Activated T-helper 17 cell treated with anti-CD3 and anti-CD28 coated beads, Interleukin-2, amount 50 U/mL, for 72 hours (primary cell): ENCODE results near the gene HOXB5. TPM values are rescaled to one million over a fixed set of nuclear protein-coding genes. Genes with fewer than 3 reads are reported as not detected.
A peak's percentile ranks its signal among the peaks of the same experiment; 100 is the strongest.

ENCODE experiments used
- ATAC-seq: fragments of 150-1000 bp; cut with Tn5 transposase; replicated peaks from 2 replicates; pipeline ENCODE4 v1.10.0; 2021; ENCODE audit warnings: mild to moderate bottlenecking, moderate library complexity
- H3K27ac Mint-ChIP-seq: one replicate; pipeline ENCODE4 v1.8.0; 2022; ENCODE audit warnings: mixed read lengths
- H3K27me3 Mint-ChIP-seq: one replicate; pipeline ENCODE4 v1.8.0; 2022; ENCODE audit warnings: mixed read lengths
- H3K36me3 Mint-ChIP-seq: one replicate; pipeline ENCODE4 v1.8.0; 2022; ENCODE audit warnings: low read depth, mild to moderate bottlenecking, mixed read lengths
- H3K4me1 Mint-ChIP-seq: one replicate; pipeline ENCODE4 v1.8.0; 2022; ENCODE audit warnings: mixed read lengths
- H3K4me3 Mint-ChIP-seq: one replicate; pipeline ENCODE4 v1.8.0; 2022; ENCODE audit warnings: mild to moderate bottlenecking, mixed read lengths
- H3K9me3 Mint-ChIP-seq: one replicate; pipeline ENCODE4 v1.8.0; 2022; ENCODE audit warnings: mixed read lengths
- total RNA-seq, 2 donors: library from RNA; stranded (reverse); gene quantifications; one replicate each; pipeline ENCODE4 v1.2.3, GENCODE V29; 2022

HOXB5 gene
- total RNA-seq, 2 donors from 2014 or later, result not detected

DNA sequence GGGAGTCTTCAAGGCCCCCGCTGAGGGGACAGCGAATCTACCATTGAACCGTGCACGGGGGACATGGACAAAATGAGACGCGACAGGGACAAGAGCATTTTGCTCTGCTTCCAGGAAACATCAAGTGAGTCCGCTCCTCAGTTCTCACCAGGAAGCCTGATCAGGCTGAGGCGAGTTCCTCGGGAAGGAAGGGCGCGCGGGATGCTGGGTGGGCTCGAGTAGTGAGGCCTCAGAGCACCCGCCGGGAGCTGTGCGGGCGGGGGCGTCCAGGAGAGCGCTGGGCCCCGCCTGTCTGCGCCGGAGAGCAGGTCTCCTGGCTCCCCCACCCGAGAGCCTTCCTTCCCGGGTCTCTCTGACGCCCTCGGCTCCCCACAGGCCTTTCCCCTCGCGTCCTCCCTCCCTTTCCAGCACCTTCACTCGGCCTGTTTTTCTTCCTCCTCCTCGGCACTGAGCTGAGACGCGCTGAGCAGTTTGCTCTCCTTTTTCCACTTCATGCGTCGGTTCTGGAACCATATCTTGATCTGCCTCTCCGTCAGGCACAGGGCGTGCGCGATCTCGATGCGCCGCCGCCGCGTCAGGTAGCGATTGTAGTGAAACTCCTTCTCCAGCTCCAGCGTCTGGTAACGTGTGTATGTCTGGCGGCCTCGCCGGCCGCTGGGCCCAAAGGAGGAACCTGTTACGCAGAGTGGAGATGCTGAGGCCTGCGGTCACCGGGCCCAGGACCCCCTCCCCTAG is 2.6 kb upstream of the HOXB5 start:
- Mint-ChIP-seq H3K9me3 (no peaks in the 10 kb centered on the region), H3K27me3 (peaks cover 73% of the 10 kb centered on the region), H3K4me3 (peak overlapping the region; percentile 67), H3K27ac (no peak overlapping the region), H3K4me1 (peaks cover 16% of the 10 kb centered on the region), H3K36me3 (no peaks in the 10 kb centered on the region)
- ATAC-seq, result peak; percentile 32

DNA sequence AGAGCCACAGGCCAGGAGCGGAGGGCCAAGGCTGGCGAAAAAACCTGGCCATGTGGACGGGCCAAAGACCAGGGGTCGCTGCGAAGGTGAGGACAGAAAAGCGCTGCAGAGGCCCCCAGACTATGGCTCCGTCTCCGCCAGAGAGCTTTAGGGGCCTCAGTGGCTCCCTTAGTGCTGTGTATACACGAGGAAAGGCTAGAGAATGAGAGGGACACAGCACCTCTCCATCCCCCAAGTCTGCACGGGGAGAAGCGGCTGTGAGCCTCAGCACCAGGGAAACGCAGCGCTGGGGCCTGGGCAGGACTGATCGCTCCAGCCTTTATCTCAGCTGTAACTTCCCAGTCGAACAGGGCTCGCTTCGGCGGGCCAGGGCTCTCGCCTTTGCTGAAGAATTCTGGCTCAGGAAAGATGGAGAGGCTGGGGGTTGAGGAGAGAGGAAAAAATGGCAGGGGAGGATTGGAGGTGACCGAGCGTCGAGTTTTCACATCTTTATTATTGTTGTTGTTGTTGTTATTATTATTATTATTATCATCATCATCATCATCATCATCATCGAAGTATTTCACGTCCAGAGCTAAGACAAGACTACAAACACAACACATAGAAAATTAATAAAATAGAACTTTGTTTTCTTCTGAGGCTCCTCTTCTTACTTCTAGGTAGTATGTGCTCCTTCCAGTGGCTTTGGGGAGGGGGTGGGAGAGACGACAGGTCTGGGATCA is 1.9 kb upstream of the HOXB5 start:
- peaks cover 16% of the 10 kb centered on the region for H3K4me1 Mint-ChIP-seq

DNA sequence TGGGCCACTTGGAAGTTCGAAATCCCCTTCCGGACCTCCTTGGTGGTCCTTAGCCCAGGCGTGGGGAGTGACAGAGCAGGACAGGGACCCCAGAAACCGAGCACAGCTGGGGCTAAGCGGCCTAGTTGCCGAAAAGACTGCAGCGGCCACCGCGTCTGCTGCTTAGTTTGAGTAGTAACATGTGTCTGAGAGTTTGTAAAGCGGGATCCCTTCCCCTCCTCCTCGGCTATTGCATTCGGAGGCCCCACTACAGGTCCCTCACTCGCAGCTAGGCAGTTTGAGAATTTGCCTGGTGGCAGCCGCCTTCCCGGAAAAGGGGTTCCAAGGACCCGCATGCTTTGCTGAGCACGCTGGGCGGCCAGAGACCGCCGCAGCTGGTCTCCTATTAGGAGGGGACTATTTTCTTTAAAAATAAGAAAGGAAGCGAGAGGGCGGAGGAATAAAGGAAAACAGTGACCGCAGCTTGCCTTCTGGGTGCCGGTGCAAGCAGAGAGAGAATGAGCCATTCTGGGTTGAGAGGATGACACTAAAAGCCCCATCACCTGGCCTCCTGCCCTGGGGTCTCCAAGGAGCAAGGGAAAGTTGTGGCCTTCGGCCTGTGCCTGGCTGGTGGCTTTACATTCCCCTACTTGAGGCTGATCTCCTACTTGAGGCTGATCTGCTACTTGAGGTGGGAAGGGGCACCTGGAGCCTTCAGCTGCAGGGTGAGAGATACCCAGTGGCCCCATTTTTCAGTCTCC is 1.1 kb upstream of the HOXB5 start:
- no peaks in the 10 kb centered on the region for H3K9me3 Mint-ChIP-seq
- peaks cover 16% of the 10 kb centered on the region for H3K4me1 Mint-ChIP-seq
- H3K4me3 Mint-ChIP-seq, result peak overlapping the region; percentile 67
- no peaks in the 10 kb centered on the region for H3K36me3 Mint-ChIP-seq
- H3K27ac Mint-ChIP-seq, result no peak overlapping the region
- H3K27me3 Mint-ChIP-seq, result peaks cover 71% of the 10 kb centered on the region
- ATAC-seq, result no peak

More for the DNA sequence above, 1.9 kb upstream of the HOXB5 start:
- Mint-ChIP-seq H3K36me3 (no peaks in the 10 kb centered on the region), H3K27ac (no peak overlapping the region), H3K27me3 (peaks cover 71% of the 10 kb centered on the region), H3K4me3 (peak overlapping the region; percentile 67), H3K9me3 (no peaks in the 10 kb centered on the region)
- no peak for ATAC-seq

- Mint-ChIP-seq H3K4me1 (peaks cover 16% of the 10 kb centered on the region), H3K9me3 (no peaks in the 10 kb centered on the region), H3K4me3 (peak overlapping the region; percentile 82), H3K27me3 (peaks cover 70% of the 10 kb centered on the region), H3K36me3 (no peaks in the 10 kb centered on the region), H3K27ac (no peak overlapping the region)
- peak; percentile 67 for ATAC-seq
Measured at GRCh38 chr17:48593840-48594537, 410 bp upstream of the HOXB5 start.

DNA sequence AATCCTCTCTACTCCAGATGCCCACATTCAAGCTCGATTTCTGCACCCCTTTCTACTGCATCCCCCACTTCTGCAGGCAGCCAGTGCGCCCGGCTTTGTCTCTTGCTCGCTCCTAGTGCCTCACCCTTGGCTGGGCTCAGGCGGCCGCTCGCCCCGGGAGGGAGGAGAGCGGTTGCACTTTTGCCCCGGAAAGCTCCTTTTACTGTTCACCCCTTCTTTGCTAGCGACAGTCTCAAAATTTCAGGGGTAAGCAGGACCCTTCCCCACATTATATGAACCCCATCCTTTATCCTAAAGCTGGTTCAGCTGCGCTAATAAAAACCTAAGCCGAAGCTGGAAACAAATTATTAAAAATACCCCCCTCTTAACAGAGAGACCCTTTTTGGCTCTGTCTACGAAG is 1.0 kb downstream of the HOXB5 start:
- Mint-ChIP-seq H3K27ac (no peak overlapping the region), H3K4me3 (peak overlapping the region; percentile 82), H3K36me3 (no peaks in the 10 kb centered on the region), H3K27me3 (peaks cover 69% of the 10 kb centered on the region), H3K9me3 (no peaks in the 10 kb centered on the region), H3K4me1 (peaks cover 11% of the 10 kb centered on the region)
- peak; percentile 46 for ATAC-seq

- H3K27me3 Mint-ChIP-seq, result peaks cover 69% of the 10 kb centered on the region
- no peak overlapping the region for H3K27ac Mint-ChIP-seq
- ATAC-seq, result no peak
- H3K4me1 Mint-ChIP-seq, result peaks cover 11% of the 10 kb centered on the region
- peak overlapping the region; percentile 82 for H3K4me3 Mint-ChIP-seq
- H3K9me3 Mint-ChIP-seq, result no peaks in the 10 kb centered on the region
- H3K36me3 Mint-ChIP-seq, result no peaks in the 10 kb centered on the region
Measured at GRCh38 chr17:48592057-48592514, 1.5 kb downstream of the HOXB5 start.

DNA sequence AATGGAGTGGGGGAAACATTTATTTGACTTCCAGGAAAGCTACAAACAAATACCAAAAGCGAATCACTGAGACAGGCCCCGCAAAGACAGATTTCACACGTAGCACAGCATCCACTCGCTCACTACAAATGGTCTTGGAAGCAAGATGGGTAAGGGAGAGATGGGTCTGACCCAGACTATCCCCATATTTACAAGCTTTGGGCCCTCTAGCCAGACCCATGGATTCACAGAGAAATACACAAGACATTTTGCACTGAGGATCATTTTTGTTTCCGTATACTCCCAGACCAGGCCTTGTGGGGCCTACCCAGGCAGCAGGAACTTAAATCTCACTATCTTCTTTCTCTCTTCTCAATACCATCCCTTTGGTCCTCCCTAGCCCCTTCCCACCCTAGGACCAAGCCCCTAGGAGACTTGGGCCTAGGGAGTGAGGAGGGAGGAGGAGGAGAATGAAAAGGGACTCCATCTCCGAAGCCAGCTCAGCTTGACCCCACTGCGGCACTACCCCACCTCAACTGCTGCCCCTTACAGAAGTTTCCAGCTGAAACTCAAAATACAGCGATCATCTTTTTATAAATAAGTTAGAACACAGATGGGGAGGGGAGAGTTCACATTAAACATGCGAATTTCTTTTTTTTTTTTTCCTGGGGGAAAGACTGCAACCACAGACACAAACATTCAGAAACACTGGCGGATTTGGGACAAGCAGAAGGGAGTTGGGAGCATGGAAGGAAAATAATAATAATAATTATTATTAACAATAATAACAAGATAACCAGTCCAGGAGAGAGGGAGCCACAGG is 2.1 kb downstream of the HOXB5 start:
- no peaks in the 10 kb centered on the region for H3K36me3 Mint-ChIP-seq
- no peak overlapping the region for H3K4me3 Mint-ChIP-seq
- peaks cover 67% of the 10 kb centered on the region for H3K27me3 Mint-ChIP-seq
- peaks cover 11% of the 10 kb centered on the region for H3K4me1 Mint-ChIP-seq
- ATAC-seq, result no peak
- no peak overlapping the region for H3K27ac Mint-ChIP-seq
- no peaks in the 10 kb centered on the region for H3K9me3 Mint-ChIP-seq

- no peak for ATAC-seq
- H3K4me3 Mint-ChIP-seq, result no peak overlapping the region
- H3K36me3 Mint-ChIP-seq, result no peaks in the 10 kb centered on the region
- peaks cover 14% of the 10 kb centered on the region for H3K4me1 Mint-ChIP-seq
- H3K9me3 Mint-ChIP-seq, result no peaks in the 10 kb centered on the region
- peaks cover 69% of the 10 kb centered on the region for H3K27me3 Mint-ChIP-seq
- no peak overlapping the region for H3K27ac Mint-ChIP-seq
Measured at GRCh38 chr17:48590607-48591161, 2.9 kb downstream of the HOXB5 start.

- Mint-ChIP-seq H3K27ac (no peak within 1 kb of the TSS), H3K27me3 (peaks cover 66% of the 10 kb centered on the region), H3K4me1 (peaks cover 19% of the 10 kb centered on the region), H3K36me3 (no peaks in the 10 kb centered on the region), H3K9me3 (no peaks in the 10 kb centered on the region), H3K4me3 (no peak within 1 kb of the TSS)
- ATAC-seq, result no peak
Measured at GRCh38 chr17:48589831-48590606, 3.6 kb downstream of the HOXB5 start, which contains the start of gene HOXB3. HOXB3 (minus strand) TSS chr17:48590241; CDS start chr17:48552474, 37,767 bp downstream.

DNA sequence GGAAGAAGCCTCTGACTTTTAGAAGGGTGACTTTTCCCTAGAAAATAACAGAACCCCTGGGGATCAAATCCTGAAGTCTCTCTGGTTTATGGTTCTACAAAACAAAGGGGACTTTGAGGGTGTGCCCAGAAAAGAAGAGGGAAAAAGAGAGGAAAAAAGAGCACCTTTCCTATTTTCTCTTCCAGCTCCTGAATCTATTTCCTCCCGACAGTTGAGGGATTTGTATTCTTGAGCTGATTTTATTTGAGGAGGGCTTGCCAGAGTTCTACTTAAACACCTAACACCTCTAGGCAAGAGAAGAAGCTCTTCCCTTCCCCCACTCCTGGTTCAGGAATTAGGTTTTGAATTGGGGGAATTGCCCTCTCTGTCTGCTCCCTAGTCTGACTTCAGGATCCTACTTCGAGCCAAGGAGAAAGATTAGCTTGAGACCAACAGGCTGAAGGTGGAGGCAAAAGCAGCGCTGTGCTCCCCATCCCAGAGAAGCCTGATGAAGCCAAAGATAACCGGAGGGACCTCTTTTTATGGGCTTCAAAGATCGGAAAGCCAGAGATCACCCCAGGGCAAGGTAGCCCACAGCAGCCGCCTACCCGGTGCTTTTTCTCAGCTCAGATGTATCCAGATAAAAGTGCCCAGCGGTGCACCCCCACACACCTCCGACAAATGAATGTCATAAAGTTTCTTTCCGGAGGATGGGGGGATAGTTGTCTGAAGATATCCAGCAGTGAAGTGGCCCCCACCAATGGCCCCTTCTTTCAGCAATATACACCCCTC is 4.3 kb downstream of the HOXB5 start:
- peaks cover 22% of the 10 kb centered on the region for H3K4me1 Mint-ChIP-seq
- H3K27me3 Mint-ChIP-seq, result peaks cover 66% of the 10 kb centered on the region
- ATAC-seq, result no peak
- no peaks in the 10 kb centered on the region for H3K36me3 Mint-ChIP-seq
- no peak overlapping the region for H3K27ac Mint-ChIP-seq
- no peak overlapping the region for H3K4me3 Mint-ChIP-seq
- no peaks in the 10 kb centered on the region for H3K9me3 Mint-ChIP-seq

GRCh38 chr17:48588528-48588927 is 5.1 kb downstream of the HOXB5 start:
- H3K9me3 Mint-ChIP-seq, result no peaks in the 10 kb centered on the region
- H3K27me3 Mint-ChIP-seq, result peaks cover 72% of the 10 kb centered on the region
- no peaks in the 10 kb centered on the region for H3K36me3 Mint-ChIP-seq
- H3K27ac Mint-ChIP-seq, result no peak overlapping the region
- H3K4me1 Mint-ChIP-seq, result peaks cover 22% of the 10 kb centered on the region
- no peak overlapping the region for H3K4me3 Mint-ChIP-seq
- no peak for ATAC-seq

GRCh38 chr17:48588074-48588415 is 5.5 kb downstream of the HOXB5 start:
- H3K27ac Mint-ChIP-seq, result no peak overlapping the region
- no peaks in the 10 kb centered on the region for H3K9me3 Mint-ChIP-seq
- no peak overlapping the region for H3K4me3 Mint-ChIP-seq
- H3K27me3 Mint-ChIP-seq, result peaks cover 75% of the 10 kb centered on the region
- H3K4me1 Mint-ChIP-seq, result peaks cover 22% of the 10 kb centered on the region
- H3K36me3 Mint-ChIP-seq, result no peaks in the 10 kb centered on the region
- no peak for ATAC-seq
